Ovary (tissue), 9 donors: ENCODE measurements around the gene STMN1. TPM values are rescaled to one million over a fixed set of nuclear protein-coding genes. Genes with fewer than 3 reads are reported as not detected.

Experiments used
- DNase-seq, 5 donors: peaks; one replicate each; pipeline ENCODE4 v3.0.0-alpha.2; 2019 to 2020
- H3K27ac ChIP-seq, 2 donors: fragments of 200-600 bp; one replicate each; pipeline versions ENCODE4 v1.5.1 to v1.8.0; 2019 to 2022
- H3K27me3 ChIP-seq: fragments of 200-600 bp; one replicate; pipeline ENCODE4 v1.8.0; 2022
- H3K36me3 ChIP-seq: fragments of 200-600 bp; sonication (generic); one replicate; pipeline ENCODE4 v1.5.1; 2019
- H3K4me1 ChIP-seq: one replicate; pipeline ENCODE4 v1.8.1; 2013; ENCODE audit warnings: mild to moderate bottlenecking, moderate library complexity; ENCODE audit not compliant: insufficient read depth
- H3K4me3 ChIP-seq: fragments of 200-600 bp; sonication (generic); one replicate; pipeline ENCODE4 v1.5.1; 2017
- H3K9me3 ChIP-seq, 2 donors: fragments of 200-600 bp in 1 of 2; sonication (generic) in 1 of 2; one replicate each; pipeline versions ENCODE4 v1.5.1 to v1.8.1; 2013 to 2019; ENCODE audit warnings: mild to moderate bottlenecking in 1 of 2, moderate library complexity in 1 of 2
- EP300 ChIP-seq: sonication (generic); formaldehyde crosslinking; IDR thresholded peaks from one replicate; pipeline ENCODE4 v1.6.1; 2017; ENCODE audit warnings: antibody characterized with exemption
- POLR2A ChIP-seq: fragments of 450-650 bp; IDR thresholded peaks from one replicate; pipeline ENCODE4 v1.6.1; 2017; ENCODE audit warnings: antibody characterized with exemption, mild to moderate bottlenecking, moderate library complexity
- WGBS, 3 donors: extraction: QIAGEN DNeasy Blood & Tissue Kit in 1 of 3; methylation state at CpG; one replicate each; pipeline versions ENCODE4 v1.1.5 to v1.1.7; 2013 to 2017; 5-methylcytosine and 5-hydroxymethylcytosine counted together
- intact Hi-C, 4 donors: fragments of 100-400 bp; cut with DNase I; formaldehyde crosslinking; loops; one replicate each; pipeline versions ENCODE4 v1.11.0 to v1.15.1; 2022 to 2023
- polyA plus RNA-seq, 2 donors: library from polyadenylated mRNA; stranded (reverse); fragments of 200-250 nt in 1 of 2; fragments of 350-450 nt in 1 of 2; fragmentation: Illumina TruSeq in 1 of 2; extraction: RNeasy Lipid Tissue Mini Kit (QIAGEN cat#74804) in 1 of 2; gene quantifications; one replicate each; pipeline ENCODE4 v1.2.3, GENCODE V29; 2013 to 2014
- total RNA-seq, 7 donors: library from RNA; depleted of rRNA in 2 of 7; stranded (reverse); fragments of >200 nt in 2 of 7; fragmentation: NEBNext Ultra II Directional in 3 of 7; extraction: Animal tissue kit (Norgen Biotek cat#: 25700) in 3 of 7; gene quantifications; one replicate each; pipeline versions ENCODE4 v1.1.0 to v1.2.4, GENCODE V29; 2016 to 2023
- TF ChIP-seq, protein P1 (sequence below), 3 donors: fragments of 450-650 bp in 2 of 3; fragments of 200-600 bp in 1 of 3; IDR thresholded peaks; one replicate each; pipeline versions ENCODE4 v1.5.1 to v1.8.0; 2016 to 2022; ENCODE audit warnings: antibody characterized with exemption in 3 of 3, mild to moderate bottlenecking in 1 of 3
- donor health status: DM: no; HTN: no; CAD: no; lungs with moderate emphysema.
- donor health status: DM: no; HTN: no; CAD: no.
- donor health status: Bipolar disorder and iron deficiency.
- donor health status: DM: yes; HTN: yes; CAD: no.
- donor health status: DM: no; HTN: no; CAD: no.
- donor health status: DM: yes; HTN: yes; CAD: no.

The STMN1 gene
- total and polyA plus RNA-seq, 9 donors, result 59.3 to 271 (median 142) TPM

DNA sequence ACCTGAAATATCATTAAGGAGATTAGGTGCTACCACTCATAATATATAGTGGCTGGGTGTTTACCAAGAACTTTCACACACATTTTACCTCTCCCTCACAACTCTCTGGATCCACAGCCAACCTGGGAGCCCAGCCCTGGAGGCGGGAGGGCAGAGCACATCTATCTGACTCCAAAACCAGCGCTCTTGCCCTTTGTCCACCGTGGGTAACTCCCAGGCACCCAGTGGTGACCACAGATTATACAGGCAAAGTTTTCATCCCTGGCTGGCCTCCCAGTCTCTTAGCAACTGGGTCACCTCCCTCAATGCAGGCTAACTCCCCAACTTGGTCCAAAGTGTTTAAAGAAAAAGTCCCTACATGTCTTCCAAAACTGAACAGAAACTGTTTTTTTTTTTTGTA is 33.1 kb downstream of the STMN1 start:
- peak overlapping the region in 1 of 2 donors; percentile 97 for H3K27ac ChIP-seq
- TF ChIP-seq, protein P1, sequence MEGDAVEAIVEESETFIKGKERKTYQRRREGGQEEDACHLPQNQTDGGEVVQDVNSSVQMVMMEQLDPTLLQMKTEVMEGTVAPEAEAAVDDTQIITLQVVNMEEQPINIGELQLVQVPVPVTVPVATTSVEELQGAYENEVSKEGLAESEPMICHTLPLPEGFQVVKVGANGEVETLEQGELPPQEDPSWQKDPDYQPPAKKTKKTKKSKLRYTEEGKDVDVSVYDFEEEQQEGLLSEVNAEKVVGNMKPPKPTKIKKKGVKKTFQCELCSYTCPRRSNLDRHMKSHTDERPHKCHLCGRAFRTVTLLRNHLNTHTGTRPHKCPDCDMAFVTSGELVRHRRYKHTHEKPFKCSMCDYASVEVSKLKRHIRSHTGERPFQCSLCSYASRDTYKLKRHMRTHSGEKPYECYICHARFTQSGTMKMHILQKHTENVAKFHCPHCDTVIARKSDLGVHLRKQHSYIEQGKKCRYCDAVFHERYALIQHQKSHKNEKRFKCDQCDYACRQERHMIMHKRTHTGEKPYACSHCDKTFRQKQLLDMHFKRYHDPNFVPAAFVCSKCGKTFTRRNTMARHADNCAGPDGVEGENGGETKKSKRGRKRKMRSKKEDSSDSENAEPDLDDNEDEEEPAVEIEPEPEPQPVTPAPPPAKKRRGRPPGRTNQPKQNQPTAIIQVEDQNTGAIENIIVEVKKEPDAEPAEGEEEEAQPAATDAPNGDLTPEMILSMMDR (IDR thresholded peaks at IDR 0.05), result peak in 1 of 3 donors; percentile 10
- no peak for TF ChIP-seq POLR2A
- H3K27me3 ChIP-seq, result no peaks in the 10 kb centered on the region
- 20 to 44% (median 20%) methylated on average over 3 of the region's 3 CpGs for WGBS, 3 donors
- peaks cover 33% of the 10 kb centered on the region for H3K4me1 ChIP-seq
- no peak overlapping the region for H3K4me3 ChIP-seq
- intact Hi-C loops, result loop anchor here in 2 of 4 donors (10.0 kb wide), 1 partner anchor 48 kb away; no protein-coding TSS in a partner anchor
- H3K9me3 ChIP-seq, result no peaks in the 10 kb centered on the region
- no peaks in the 10 kb centered on the region for H3K36me3 ChIP-seq
- DNase-seq, result peak; percentile 57 to 65 (median 61)

DNA sequence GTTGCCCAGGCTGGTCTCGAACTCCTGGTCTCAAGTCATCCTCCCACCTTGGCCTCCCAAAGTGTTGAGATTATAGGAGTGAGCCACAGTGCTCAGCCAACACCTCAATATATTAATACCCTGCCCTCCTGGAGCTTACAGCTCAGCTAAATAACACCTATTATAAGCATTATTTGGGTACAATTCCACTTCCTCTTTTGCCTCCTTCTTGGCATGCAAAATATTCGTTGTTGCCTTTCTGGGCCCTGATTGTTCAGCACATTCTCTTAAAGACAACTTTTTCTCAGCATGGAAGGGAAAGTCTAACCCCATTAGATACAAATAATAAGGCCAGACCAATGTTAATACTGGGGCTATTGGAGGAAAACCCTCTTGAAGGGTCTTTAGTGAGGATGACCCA is 33.5 kb downstream of the STMN1 start:
- 23 to 43% (median 29%) methylated on average over 2 of the region's 2 CpGs for WGBS, 3 donors
- H3K4me3 ChIP-seq, result no peak overlapping the region
- no peaks in the 10 kb centered on the region for H3K27me3 ChIP-seq
- H3K4me1 ChIP-seq, result peaks cover 33% of the 10 kb centered on the region
- no peaks in the 10 kb centered on the region for H3K36me3 ChIP-seq
- intact Hi-C loops, result loop anchor here in 2 of 4 donors (10.0 kb wide), 1 partner anchor 48 kb away; no protein-coding TSS in a partner anchor
- no peaks in the 10 kb centered on the region for H3K9me3 ChIP-seq
- no peak for DNase-seq
- peak overlapping the region in 1 of 2 donors; percentile 97 for H3K27ac ChIP-seq
- TF ChIP-seq EP300 (no peak), POLR2A (no peak)
- TF ChIP-seq, protein P1 (IDR thresholded peaks at IDR 0.05), result no peak

DNA sequence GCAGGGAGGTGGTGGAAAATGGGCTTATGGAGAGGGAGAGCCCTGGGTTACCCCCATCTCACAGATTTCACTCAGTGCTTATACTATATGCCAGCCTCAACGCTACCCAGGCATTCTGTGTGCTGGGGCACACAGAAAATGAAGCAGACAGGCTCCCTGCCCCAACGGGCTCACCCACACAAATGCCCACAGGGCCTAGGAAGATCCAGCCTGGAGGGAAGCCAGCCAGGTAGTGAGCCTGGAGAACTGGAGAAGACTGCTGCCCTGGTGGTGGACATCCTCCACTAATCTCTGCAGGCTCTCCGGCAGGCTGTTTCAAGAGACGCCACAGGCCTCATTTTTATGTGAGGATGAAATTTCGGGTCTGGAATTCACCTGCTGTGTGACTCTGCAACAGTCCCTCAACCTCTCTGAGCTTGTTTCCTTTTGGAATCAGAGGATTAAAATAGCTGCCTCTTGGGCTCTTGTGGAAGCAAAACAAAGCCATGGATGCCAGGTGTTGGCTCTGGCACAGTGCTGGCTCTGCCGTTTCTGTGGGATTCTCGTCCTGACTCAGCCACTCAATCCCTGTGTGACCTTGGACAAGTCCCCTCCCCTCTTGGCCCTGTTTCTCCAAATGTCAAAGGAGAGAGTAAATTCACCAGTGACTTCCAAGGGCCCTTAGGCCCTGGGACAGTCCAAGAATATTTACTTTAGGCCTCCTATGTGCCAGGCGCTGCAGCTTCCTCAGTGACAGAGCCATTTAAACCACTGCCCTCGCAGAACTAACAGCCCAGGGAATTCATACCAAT is 34.3 kb downstream of the STMN1 start:
- WGBS, 3 donors, result 36 to 53% (median 38%) methylated on average over 9 of the region's 9 CpGs
- Histone ChIP-seq H3K27me3 (no peaks in the 10 kb centered on the region), H3K36me3 (no peaks in the 10 kb centered on the region), H3K9me3 (no peaks in the 10 kb centered on the region), H3K27ac (peak overlapping the region; percentile 51 to 72), H3K4me1 (peaks cover 33% of the 10 kb centered on the region), H3K4me3 (no peak overlapping the region)
- peak; percentile 31 to 64 (median 45) for DNase-seq
- intact Hi-C loops, result loop anchor here in 2 of 4 donors (10.0 kb wide), 1 partner anchor 47 kb away; no protein-coding TSS in a partner anchor
- TF ChIP-seq, protein P1 (IDR thresholded peaks at IDR 0.05), result no peak
- TF ChIP-seq EP300 (no peak), POLR2A (no peak)

DNA sequence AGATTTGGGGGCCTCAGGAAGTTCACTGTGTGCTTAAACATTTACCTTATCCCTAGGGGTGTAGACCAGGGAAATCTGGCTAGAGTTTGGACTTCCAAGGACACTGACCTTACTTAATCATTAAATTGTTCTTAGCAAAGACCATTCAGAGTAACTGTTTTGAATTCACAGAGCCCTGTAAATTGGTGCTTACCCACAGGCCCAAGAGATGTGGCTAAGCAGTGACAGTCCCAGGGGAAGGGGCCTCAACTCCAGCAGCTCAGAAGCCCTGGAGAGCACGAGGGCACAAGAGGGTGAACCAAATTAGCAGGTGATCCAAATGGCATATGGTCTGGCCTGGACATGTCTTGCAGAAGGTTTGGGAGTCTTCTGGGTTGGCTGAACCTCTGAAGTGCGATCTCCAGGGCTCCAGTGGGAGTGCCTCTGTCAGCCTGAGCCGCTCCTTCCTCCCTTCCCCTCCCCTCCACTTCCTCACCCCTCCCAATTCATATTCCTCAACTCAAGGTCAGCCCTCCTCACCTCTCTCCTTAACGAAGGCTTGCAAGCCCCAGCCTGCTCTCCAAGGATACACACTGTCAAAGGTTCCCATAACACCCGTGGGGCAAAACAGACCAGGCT is 35.0 kb downstream of the STMN1 start:
- TF ChIP-seq EP300 (no peak), POLR2A (no peak)
- TF ChIP-seq, protein P1 (IDR thresholded peaks at IDR 0.05), result no peak
- Histone ChIP-seq H3K4me3 (no peak overlapping the region), H3K27ac (peak overlapping the region; percentile 51 to 72), H3K4me1 (peaks cover 32% of the 10 kb centered on the region), H3K9me3 (no peaks in the 10 kb centered on the region), H3K27me3 (no peaks in the 10 kb centered on the region), H3K36me3 (no peaks in the 10 kb centered on the region)
- intact Hi-C loops, result loop anchor here in 2 of 4 donors (10.0 kb wide), 1 partner anchor 46 kb away; no protein-coding TSS in a partner anchor
- DNase-seq, result peak in 4 of 5 donors; percentile 59 to 69 (median 65)
- WGBS, 3 donors, result 3 to 10% (median 8%) methylated on average over 5 of the region's 5 CpGs
